HepG2 (cell line): Measurements from ENCODE around the gene PKD1L1. TPM values are rescaled to one million over a fixed set of nuclear protein-coding genes. Genes with fewer than 3 reads are reported as not detected.

Source experiments
- ATAC-seq: fragments of 200-7000 bp; cut with Tn5 transposase; 3 replicates; pipeline ENCODE4 v1.9.1; 2020; ENCODE audit warnings: mild to moderate bottlenecking, moderate library complexity
- BruUV-seq: library from RNA; stranded (reverse); fragments of 400-500 nt; replicated peaks from 2 replicates; lab custom pipeline; 2021; lab: Mats Ljungman, UMichigan
- CTCF ChIA-PET: fragments of 300-600 bp; formaldehyde crosslinking; extraction: SDS; loops from one replicate; lab custom pipeline; 2021; ENCODE audit warnings: low total read pairs, inconsistent platforms, low intra/inter-chr PET ratio; lab: Yijun Ruan, JAX
- POLR2A ChIA-PET: fragments of 350-600 bp; sonication (Branson Sonifier 250); formaldehyde crosslinking; loops from one replicate; lab custom pipeline; 2020; ENCODE audit warnings: antibody characterized with exemption, inconsistent platforms; lab: Yijun Ruan, JAX
- DNase-seq: peaks from one replicate; pipeline ENCODE4 v3.0.0-alpha.2; 2015; ENCODE audit warnings: low spot score
- FAIRE-seq: peaks from 3 replicates; lab custom pipeline; 2011; peaks lifted over from hg19 to GRCh38; lab: Jason Lieb, UNC
- H2AFZ ChIP-seq: one replicate; pipeline ENCODE4 v1.6.1; 2011; ENCODE audit warnings: low read length, inconsistent platforms
- H3K27ac ChIP-seq: fragments of 300-600 bp; 3 replicates; pipeline ENCODE4 v1.8.0; 2011; ENCODE audit warnings: mixed run types, mild to moderate bottlenecking, mixed read lengths, low read length, inconsistent platforms; ENCODE audit not compliant: insufficient read depth; ENCODE audit errors: extremely low read length
- H3K27me3 ChIP-seq, 2 experiments: fragments of 200-600 bp in 1 of 2; 2 replicates in 1 of 2; 3 replicates in 1 of 2; pipeline versions ENCODE4 v1.6.0 to v1.8.0; 2011; ENCODE audit warnings: low read length in 2 of 2, mild to moderate bottlenecking in 2 of 2, moderate library complexity in 2 of 2, inconsistent platforms in 1 of 2; ENCODE audit not compliant: insufficient read depth in 2 of 2, control insufficient read depth in 1 of 2
- H3K36me3 ChIP-seq, 2 experiments: fragments of 200-600 bp in 1 of 2; replicated peaks in 1 of 2; 2 replicates in 1 of 2; 3 replicates in 1 of 2; pipeline versions ENCODE4 v1.5.1 to v1.8.0; 2011; ENCODE audit warnings: low read length in 2 of 2, inconsistent platforms in 1 of 2; ENCODE audit not compliant: insufficient read depth in 2 of 2, control insufficient read depth in 1 of 2
- H3K4me1 ChIP-seq: 2 replicates; pipeline ENCODE4 v1.5.1; 2012; ENCODE audit warnings: low read length, inconsistent platforms; ENCODE audit not compliant: insufficient read depth
- H3K4me2 ChIP-seq: 2 replicates; pipeline ENCODE4 v1.6.0; 2011; ENCODE audit warnings: low read depth, low read length, inconsistent platforms
- H3K4me3 ChIP-seq, 3 experiments: fragments of 200-600 bp in 1 of 3; sonication (generic), shearing (Covaris generic) in 1 of 3; replicated peaks in 1 of 3; 2 replicates each; pipeline ENCODE4 v1.5.1; 2011 to 2016; ENCODE audit warnings: low read length in 3 of 3, inconsistent platforms in 2 of 3, low read depth in 2 of 3, mild to moderate bottlenecking in 2 of 3, control low read depth in 1 of 3, mixed read lengths in 1 of 3; ENCODE audit not compliant: insufficient read depth in 1 of 3
- H3K79me2 ChIP-seq: one replicate; pipeline ENCODE4 v1.6.1; 2011; ENCODE audit warnings: low read length, inconsistent platforms; ENCODE audit not compliant: insufficient read depth
- H3K9ac ChIP-seq: 2 replicates; pipeline ENCODE4 v1.6.0; 2011; ENCODE audit warnings: mild to moderate bottlenecking, low read depth, low read length, inconsistent platforms; ENCODE audit not compliant: insufficient read depth
- H3K9me3 ChIP-seq: 2 replicates; pipeline ENCODE4 v1.5.1; 2012; ENCODE audit warnings: mild to moderate bottlenecking, low read length
- H4K20me1 ChIP-seq: 2 replicates; pipeline ENCODE4 v1.6.0; 2011; ENCODE audit warnings: inconsistent platforms, mild to moderate bottlenecking, low read length, moderate library complexity; ENCODE audit not compliant: insufficient read depth
- CAMTA2 ChIP-seq: sonication (generic); formaldehyde crosslinking; IDR thresholded peaks from 2 replicates; pipeline ENCODE4 v1.4.0; 2020; ENCODE audit warnings: mild to moderate bottlenecking, missing genetic modification reagents, borderline replicate concordance
- CBX5 ChIP-seq: sonication (generic); formaldehyde crosslinking; IDR thresholded peaks from 2 replicates; pipeline ENCODE4 v1.4.0; 2020; ENCODE audit warnings: missing genetic modification reagents, borderline replicate concordance
- GLI4 ChIP-seq: sonication (generic); formaldehyde crosslinking; IDR thresholded peaks from 2 replicates; pipeline ENCODE4 v1.5.1; 2020; ENCODE audit warnings: missing genetic modification reagents, mild to moderate bottlenecking, moderate library complexity, borderline replicate concordance
- KLF16 ChIP-seq, 2 experiments: sonication (generic) in 1 of 2; formaldehyde crosslinking in 1 of 2; IDR thresholded peaks; 2 replicates each; pipeline versions ENCODE4 v1.6.1 to v1.8.0; 2016 to 2023; ENCODE audit warnings: missing genetic modification reagents in 2 of 2, missing compliant biosample characterization in 1 of 2
- MTA1 ChIP-seq: sonication (generic); formaldehyde crosslinking; IDR thresholded peaks from 2 replicates; pipeline ENCODE4 v1.4.0; 2020; ENCODE audit warnings: missing genetic modification reagents, mild to moderate bottlenecking, borderline replicate concordance
- MYC ChIP-seq: sonication (generic); formaldehyde crosslinking; IDR thresholded peaks from 2 replicates; pipeline ENCODE4 v1.9.0; 2021; ENCODE audit warnings: missing genetic modification reagents, borderline replicate concordance
- NFATC3 ChIP-seq: sonication (generic); formaldehyde crosslinking; IDR thresholded peaks from 2 replicates; pipeline ENCODE4 v1.5.1; 2020; ENCODE audit warnings: mild to moderate bottlenecking, missing genetic modification reagents
- ZFP36L1 ChIP-seq: sonication (generic); formaldehyde crosslinking; IDR thresholded peaks from 2 replicates; pipeline ENCODE4 v1.8.0; 2022; ENCODE audit warnings: mild to moderate bottlenecking, missing genetic modification reagents, moderate library complexity
- ZNF263 ChIP-seq: sonication (generic); formaldehyde crosslinking; IDR thresholded peaks from 2 replicates; pipeline ENCODE4 v1.4.0; 2020; ENCODE audit warnings: missing genetic modification reagents
- WGBS: methylation state at CpG from one replicate; pipeline ENCODE4 v1.1.6; 2017; ENCODE audit warnings: low lambda C conversion rate; 5-methylcytosine and 5-hydroxymethylcytosine counted together
- in situ Hi-C: cut with HindIII; loops from 2 replicates; pipeline ENCODE4 v1.10.0; 2017; ENCODE audit warnings: low pct_unique_long_range_greater_than_20kb; ENCODE audit not compliant: extremely low pct_ligation_motif_present
- intact Hi-C: fragments of 100-400 bp; cut with micrococcal nuclease; formaldehyde crosslinking; loops from one replicate; pipeline ENCODE4 v1.10.0; 2022; ENCODE audit not compliant: unreplicated experiment
- polyA plus RNA-seq, 8 experiments: library from polyadenylated mRNA; depleted of rRNA in 3 of 8; stranded (reverse) in 7 of 8; unstranded in 1 of 8; fragments of >200 nt; fragmentation: Illumina TruSeq in 4 of 8; extraction: Trizol in 4 of 8; gene quantifications; 2 replicates each; pipeline versions ENCODE4 v1.2.1 to v1.2.3, GENCODE V29; 2011 to 2016; ENCODE audit warnings: low read depth in 4 of 8, missing spikeins in 1 of 8, mixed read lengths in 1 of 8; ENCODE audit not compliant: insufficient read depth in 1 of 8
- total RNA-seq, 5 experiments: library from RNA; depleted of rRNA; stranded (reverse); fragments of >200 nt; fragmentation: Illumina TruSeq; extraction: Trizol; gene quantifications; 2 replicates each; pipeline ENCODE4 v1.2.3, GENCODE V29; 2016; ENCODE audit warnings: low read depth in 1 of 5
- TF ChIP-seq, protein P1 (sequence below): sonication (generic); formaldehyde crosslinking; IDR thresholded peaks from 2 replicates; pipeline ENCODE4 v1.8.0; 2022; ENCODE audit warnings: missing genetic modification reagents, mild to moderate bottlenecking, borderline replicate concordance
- TF ChIP-seq, protein P2 (sequence below): fragments of 450-650 bp; IDR thresholded peaks from 2 replicates; pipeline ENCODE4 v1.6.1; 2017; ENCODE audit warnings: mild to moderate bottlenecking

PKD1L1 gene
- total and polyA plus RNA-seq, 2 of the 13 experiments (the other 11 are each of a cell fraction or from before 2014, with no cell fraction given): 0.01 TPM; not detected in 1

DNA sequence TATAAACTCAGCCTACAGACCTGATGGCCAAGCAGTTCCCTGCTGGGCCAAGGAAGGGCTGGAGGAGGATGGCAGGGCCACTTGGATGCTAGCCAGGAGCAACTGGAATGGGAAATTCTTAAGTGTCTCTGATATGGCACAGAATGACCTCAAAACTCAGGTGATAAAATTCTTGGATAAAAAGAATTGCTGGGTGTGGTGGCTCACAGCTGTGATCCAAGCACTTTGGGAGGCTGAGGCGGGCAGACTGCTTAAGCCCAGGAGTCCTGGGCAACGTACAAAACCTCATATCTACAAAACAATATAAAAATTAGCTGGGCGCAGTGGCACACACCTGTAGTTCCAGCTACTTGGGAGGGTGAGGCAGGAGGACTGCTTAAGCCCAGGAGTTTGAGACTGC lies 14.0 kb upstream of the PKD1L1 start (continued):
- TF ChIP-seq CBX5 (no peak), MTA1 (CRISPR knock-in tag) (no peak)

DNA sequence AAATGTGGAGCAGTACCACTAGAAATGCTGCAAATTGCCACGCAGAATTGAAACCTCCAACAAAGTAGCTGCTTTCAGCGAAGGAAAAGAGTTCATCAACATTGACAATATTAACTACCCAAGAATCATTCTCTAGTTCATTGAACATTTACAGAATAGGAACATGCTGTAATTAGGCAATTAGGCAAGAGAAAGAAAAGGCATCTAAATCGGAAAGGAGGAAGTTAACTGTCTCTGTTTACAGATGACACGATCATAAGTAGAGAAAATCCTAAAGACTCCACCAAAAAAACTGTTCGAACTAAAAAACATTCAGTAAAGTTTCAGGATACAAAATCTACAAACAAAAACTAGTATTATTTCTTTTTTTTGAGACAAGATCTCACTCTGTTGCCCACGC lies 8.9 kb upstream of the PKD1L1 start:
- H2AFZ ChIP-seq: no peak overlapping the region
- intact Hi-C loops: no loop called here
- WGBS: 86% methylated on average over 6 of the region's 6 CpGs
- ChIA-PET CTCF (no interaction called here), POLR2A (no interaction called here)
- no peak for ATAC-seq
- no peaks in the 10 kb centered on the region for H3K27me3 ChIP-seq
- no peak overlapping the region for H3K4me3 ChIP-seq
- H3K4me2 ChIP-seq: no peak overlapping the region
- TF ChIP-seq GLI4 (CRISPR knock-in tag): no peak
- no peak for TF ChIP-seq CAMTA2 (CRISPR knock-in tag)
- no peak for TF ChIP-seq MYC
- BruUV-seq: no TSS peak
- H3K27ac ChIP-seq: no peak overlapping the region
- DNase-seq: no peak
- peaks cover 2% of the 10 kb centered on the region for H3K4me1 ChIP-seq
- H3K9ac ChIP-seq: no peak overlapping the region
- H4K20me1 ChIP-seq: no peaks in the 10 kb centered on the region
- in situ Hi-C loops: no loop called here
- no peak for FAIRE-seq
- H3K9me3 ChIP-seq: no peaks in the 10 kb centered on the region
- H3K79me2 ChIP-seq: no peaks in the 10 kb centered on the region
- peaks cover 0 to 3% of the 10 kb centered on the region in 2 experiments; a peak in 1 of 5 replicates for H3K36me3 ChIP-seq

GRCh38 chr7:47956220-47956619 lies 8.0 kb upstream of the PKD1L1 start:
- H3K36me3 ChIP-seq: no peaks in the 10 kb centered on the region; a peak in 1 of 5 replicates
- H3K79me2 ChIP-seq: no peaks in the 10 kb centered on the region
- H3K9me3 ChIP-seq: no peaks in the 10 kb centered on the region
- H3K4me2 ChIP-seq: no peak overlapping the region
- no peak overlapping the region for H3K9ac ChIP-seq
- peaks cover 11% of the 10 kb centered on the region for H3K4me1 ChIP-seq
- BruUV-seq: no TSS peak
- FAIRE-seq (no peak), DNase-seq (no peak), ATAC-seq (no peak)
- ChIA-PET POLR2A (no interaction called here), CTCF (no interaction called here)
- WGBS: 94% methylated on average over 6 of the region's 6 CpGs
- intact Hi-C loops: no loop called here
- no peak overlapping the region for H3K27ac ChIP-seq
- in situ Hi-C loops: no loop called here
- no peak overlapping the region for H3K4me3 ChIP-seq
- H2AFZ ChIP-seq: no peak overlapping the region
- H4K20me1 ChIP-seq: no peaks in the 10 kb centered on the region
- no peaks in the 10 kb centered on the region for H3K27me3 ChIP-seq
- no peak for TF ChIP-seq ZFP36L1
- TF ChIP-seq, protein P1, sequence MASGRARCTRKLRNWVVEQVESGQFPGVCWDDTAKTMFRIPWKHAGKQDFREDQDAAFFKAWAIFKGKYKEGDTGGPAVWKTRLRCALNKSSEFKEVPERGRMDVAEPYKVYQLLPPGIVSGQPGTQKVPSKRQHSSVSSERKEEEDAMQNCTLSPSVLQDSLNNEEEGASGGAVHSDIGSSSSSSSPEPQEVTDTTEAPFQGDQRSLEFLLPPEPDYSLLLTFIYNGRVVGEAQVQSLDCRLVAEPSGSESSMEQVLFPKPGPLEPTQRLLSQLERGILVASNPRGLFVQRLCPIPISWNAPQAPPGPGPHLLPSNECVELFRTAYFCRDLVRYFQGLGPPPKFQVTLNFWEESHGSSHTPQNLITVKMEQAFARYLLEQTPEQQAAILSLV (CRISPR knock-in tag): no peak
- TF ChIP-seq KLF16 (CRISPR knock-in tag; IDR thresholded peaks at IDR 0.05): no peak
- TF ChIP-seq ZNF263 (CRISPR knock-in tag): no peak
- no peak for TF ChIP-seq NFATC3 (CRISPR knock-in tag)
- TF ChIP-seq, protein P2, sequence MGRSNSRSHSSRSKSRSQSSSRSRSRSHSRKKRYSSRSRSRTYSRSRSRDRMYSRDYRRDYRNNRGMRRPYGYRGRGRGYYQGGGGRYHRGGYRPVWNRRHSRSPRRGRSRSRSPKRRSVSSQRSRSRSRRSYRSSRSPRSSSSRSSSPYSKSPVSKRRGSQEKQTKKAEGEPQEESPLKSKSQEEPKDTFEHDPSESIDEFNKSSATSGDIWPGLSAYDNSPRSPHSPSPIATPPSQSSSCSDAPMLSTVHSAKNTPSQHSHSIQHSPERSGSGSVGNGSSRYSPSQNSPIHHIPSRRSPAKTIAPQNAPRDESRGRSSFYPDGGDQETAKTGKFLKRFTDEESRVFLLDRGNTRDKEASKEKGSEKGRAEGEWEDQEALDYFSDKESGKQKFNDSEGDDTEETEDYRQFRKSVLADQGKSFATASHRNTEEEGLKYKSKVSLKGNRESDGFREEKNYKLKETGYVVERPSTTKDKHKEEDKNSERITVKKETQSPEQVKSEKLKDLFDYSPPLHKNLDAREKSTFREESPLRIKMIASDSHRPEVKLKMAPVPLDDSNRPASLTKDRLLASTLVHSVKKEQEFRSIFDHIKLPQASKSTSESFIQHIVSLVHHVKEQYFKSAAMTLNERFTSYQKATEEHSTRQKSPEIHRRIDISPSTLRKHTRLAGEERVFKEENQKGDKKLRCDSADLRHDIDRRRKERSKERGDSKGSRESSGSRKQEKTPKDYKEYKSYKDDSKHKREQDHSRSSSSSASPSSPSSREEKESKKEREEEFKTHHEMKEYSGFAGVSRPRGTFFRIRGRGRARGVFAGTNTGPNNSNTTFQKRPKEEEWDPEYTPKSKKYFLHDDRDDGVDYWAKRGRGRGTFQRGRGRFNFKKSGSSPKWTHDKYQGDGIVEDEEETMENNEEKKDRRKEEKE: no peak
